Hepatic stellate cell (primary cell): ENCODE measurements around the gene PRR13.

Experiments used
- DNase-seq: peaks from one replicate; pipeline ENCODE4 v3.0.0; 2011; ENCODE audit warnings: low spot score

The PRR13 gene

GRCh38 chr12:53493610-53494391 lies 52.3 kb downstream of the PRR13 start:
- no peak for DNase-seq
